ENCODE results near the gene EIF1AX.

The EIF1AX gene

DNA sequence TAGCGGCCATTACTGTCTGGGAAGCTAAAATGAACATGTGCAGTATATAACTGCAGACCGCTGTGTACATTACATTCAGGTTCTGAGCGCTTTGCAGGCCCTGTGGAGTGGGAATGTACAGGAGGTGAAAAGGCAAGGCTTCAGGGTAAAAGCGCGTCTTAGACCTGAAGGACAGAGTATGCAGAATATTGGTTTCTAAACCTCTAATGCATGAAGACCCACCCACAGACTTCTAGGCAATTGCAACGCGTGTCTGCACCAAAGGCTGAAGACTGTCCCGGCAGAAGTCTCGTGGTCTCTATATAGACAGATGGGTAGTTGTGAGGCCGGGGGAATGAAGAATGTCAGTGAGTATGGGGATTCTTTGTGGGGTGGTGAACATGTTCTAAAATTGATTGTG lies 30.4 kb downstream of the EIF1AX start:
- H3K4me3 ChIP-seq (ENCODE audit: low read depth, low read length), result no peak overlapping the region
- no peaks in the 10 kb centered on the region for H3K9me3 ChIP-seq
- no peaks in the 10 kb centered on the region for H3K27me3 ChIP-seq
- no peaks in the 10 kb centered on the region for H3K36me3 ChIP-seq
- no peak for DNase-seq
- no peak for TF ChIP-seq CTCF (IDR thresholded peaks at IDR 0.05; ENCODE audit: low read depth, low read length)
- H3K4me1 ChIP-seq, result no peaks in the 10 kb centered on the region

DNA sequence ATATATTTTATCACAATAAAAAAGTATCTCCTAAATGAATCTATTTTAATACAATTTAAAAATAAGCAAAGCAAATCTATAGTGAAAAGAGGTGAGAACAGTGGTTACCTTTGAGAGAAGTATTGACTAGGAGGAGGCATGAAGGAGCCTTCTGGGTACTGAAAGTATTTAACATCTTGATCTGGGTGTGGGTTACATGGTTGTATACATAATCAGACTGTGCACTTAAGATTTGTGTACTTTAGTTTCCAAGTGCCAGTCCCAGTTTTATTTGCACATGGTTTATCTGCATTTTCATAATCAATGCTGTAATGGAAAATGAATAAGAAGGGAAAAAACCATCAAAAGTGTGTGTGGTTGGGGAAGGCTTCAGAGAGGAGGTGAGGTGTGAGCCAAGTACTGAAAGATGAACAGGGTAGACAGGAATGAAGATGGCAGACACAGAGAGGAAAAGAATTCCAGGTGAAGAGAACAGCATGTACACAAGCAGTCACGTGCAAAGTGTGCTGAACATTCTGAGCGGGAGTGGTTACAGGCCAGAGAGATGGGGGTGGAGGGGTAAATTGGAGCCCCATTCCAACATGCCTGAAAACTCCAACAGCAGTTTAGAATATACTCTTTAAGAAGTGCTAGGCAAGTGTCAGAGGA lies 39.6 kb downstream of the EIF1AX start:
- Histone ChIP-seq H3K27me3 (no peaks in the 10 kb centered on the region), H3K9me3 (no peaks in the 10 kb centered on the region), H3K4me3 (ENCODE audit: low read depth, low read length) (no peak overlapping the region), H3K4me1 (no peaks in the 10 kb centered on the region), H3K36me3 (no peaks in the 10 kb centered on the region)
- no peak for DNase-seq
- TF ChIP-seq CTCF (IDR thresholded peaks at IDR 0.05; ENCODE audit: low read depth, low read length), result no peak

DNA sequence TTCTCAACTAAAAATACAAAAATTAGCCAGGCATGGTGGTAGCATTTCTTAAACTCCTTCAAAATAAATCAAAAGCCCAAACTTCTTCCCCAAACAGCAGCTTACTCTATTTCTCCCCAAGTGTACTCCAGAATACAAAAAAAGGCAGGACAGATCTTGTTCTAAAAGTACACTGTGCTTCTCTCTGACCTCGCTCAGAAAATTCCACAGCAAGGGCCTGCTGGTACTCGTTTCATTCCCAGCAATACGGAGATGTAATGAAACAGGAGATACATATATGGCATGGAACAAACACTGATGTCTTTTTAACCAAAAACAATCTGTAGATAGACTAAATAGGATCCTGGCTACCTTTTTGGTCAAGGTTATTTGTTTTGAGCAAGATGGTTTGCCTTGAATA lies 50.1 kb downstream of the EIF1AX start:
- DNase-seq, result no peak
- no peak for TF ChIP-seq CTCF (IDR thresholded peaks at IDR 0.05; ENCODE audit: low read depth, low read length)
- Histone ChIP-seq H3K4me3 (ENCODE audit: low read depth, low read length) (no peak overlapping the region), H3K36me3 (no peaks in the 10 kb centered on the region), H3K27me3 (no peaks in the 10 kb centered on the region), H3K4me1 (no peaks in the 10 kb centered on the region), H3K9me3 (no peaks in the 10 kb centered on the region)

DNA sequence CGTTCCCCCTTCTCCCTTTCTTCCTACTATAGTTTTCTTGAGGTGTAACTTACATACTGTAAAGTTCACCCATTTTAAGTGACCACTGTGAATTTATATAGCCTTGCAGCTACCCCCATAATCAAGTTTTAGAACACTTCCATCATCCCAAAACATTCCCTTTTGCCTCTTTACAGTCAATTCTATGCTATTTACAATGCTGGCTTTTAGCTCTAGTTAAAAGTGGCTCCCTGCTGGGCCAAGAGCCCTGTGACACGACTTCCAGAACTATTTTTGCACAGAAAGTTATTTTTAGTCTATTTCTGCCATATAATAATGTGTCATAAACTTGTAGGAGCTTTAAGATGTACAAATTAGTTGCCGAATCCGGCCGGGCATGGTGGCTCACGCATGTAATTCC lies 51.8 kb downstream of the EIF1AX start:
- H3K27me3 ChIP-seq, result no peaks in the 10 kb centered on the region
- H3K4me3 ChIP-seq (ENCODE audit: low read depth, low read length), result no peak overlapping the region
- no peaks in the 10 kb centered on the region for H3K4me1 ChIP-seq
- no peaks in the 10 kb centered on the region for H3K9me3 ChIP-seq
- DNase-seq, result no peak
- TF ChIP-seq CTCF (IDR thresholded peaks at IDR 0.05; ENCODE audit: low read depth, low read length), result no peak
- no peaks in the 10 kb centered on the region for H3K36me3 ChIP-seq

DNA sequence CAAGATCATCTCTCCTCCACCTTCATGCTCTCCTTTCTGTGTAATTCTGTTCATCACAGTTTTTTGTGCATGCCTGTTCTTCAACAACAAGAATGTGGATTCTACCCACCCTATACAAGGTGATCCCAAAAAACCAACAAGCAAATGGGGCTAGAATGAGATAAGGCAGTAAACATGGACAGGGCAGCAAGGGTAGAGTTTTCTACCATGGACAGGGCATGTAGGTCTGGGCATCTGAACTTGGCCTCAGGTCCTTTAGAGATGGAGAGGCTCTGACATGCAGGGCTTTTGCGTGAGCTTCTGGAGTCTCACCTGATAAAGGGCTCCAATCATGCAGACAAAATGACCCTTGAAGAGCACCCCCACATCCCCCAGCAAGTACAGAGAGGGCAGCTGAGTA lies 61.4 kb downstream of the EIF1AX start:
- Histone ChIP-seq H3K36me3 (no peaks in the 10 kb centered on the region), H3K27me3 (no peaks in the 10 kb centered on the region), H3K4me1 (no peaks in the 10 kb centered on the region), H3K4me3 (ENCODE audit: low read depth, low read length) (no peak overlapping the region), H3K9me3 (no peaks in the 10 kb centered on the region)
- no peak for TF ChIP-seq CTCF (IDR thresholded peaks at IDR 0.05; ENCODE audit: low read depth, low read length)
- DNase-seq, result no peak
